HEK293 (cell line): ENCODE data around the gene UACA.

Experiments
- CTCF ChIA-PET: fragments of 350-600 bp; formaldehyde crosslinking; extraction: SDS; loops from one replicate; lab custom pipeline; 2021; ENCODE audit warnings: antibody characterized with exemption; lab: Yijun Ruan, JAX
- POLR2A ChIA-PET: fragments of 300-600 bp; formaldehyde crosslinking; extraction: SDS; loops from one replicate; lab custom pipeline; 2020; ENCODE audit warnings: antibody characterized with exemption, inconsistent platforms; lab: Yijun Ruan, JAX
- H3K27ac ChIP-seq: fragments of 200-500 bp; sonication (Bioruptor generic); 2 replicates; pipeline ENCODE4 v1.5.1; 2014; ENCODE audit warnings: low read depth, low read length, control low read depth, inconsistent platforms; ENCODE audit errors: extremely low read depth
- H3K36me3 ChIP-seq, 2 experiments: fragments of 200-500 bp in 1 of 2; sonication (Bioruptor generic) in 1 of 2; 1 replicate in 1 of 2; 2 replicates in 1 of 2; pipeline ENCODE4 v1.5.1; 2014 to 2017; ENCODE audit warnings: inconsistent platforms in 2 of 2, low read length in 2 of 2; ENCODE audit not compliant: control insufficient read depth in 2 of 2, insufficient read depth in 1 of 2
- H3K4me1 ChIP-seq: fragments of 200-500 bp; sonication (Bioruptor generic); 2 replicates; pipeline ENCODE4 v1.5.1; 2014; ENCODE audit warnings: mild to moderate bottlenecking, low read length, inconsistent platforms; ENCODE audit not compliant: control insufficient read depth, insufficient read depth
- H3K4me3 ChIP-seq: 2 replicates; pipeline ENCODE4 v1.5.1; 2011; ENCODE audit warnings: low read depth, mild to moderate bottlenecking, control low read depth, low read length, moderate library complexity
- H3K9me3 ChIP-seq: fragments of 200-500 bp; sonication (Bioruptor generic); 2 replicates; pipeline ENCODE4 v1.5.1; 2014; ENCODE audit warnings: low read depth, low read length, inconsistent platforms; ENCODE audit not compliant: control insufficient read depth, insufficient read depth
- FEZF1 ChIP-seq: fragments of 450-650 bp; formaldehyde crosslinking; IDR thresholded peaks from 2 replicates; pipeline ENCODE4 v1.5.1; 2016; ENCODE audit warnings: missing biosample characterization, missing genetic modification characterization
- KLF7 ChIP-seq: fragments of 450-650 bp; formaldehyde crosslinking; IDR thresholded peaks from 2 replicates; pipeline ENCODE4 v1.5.1; 2016; ENCODE audit warnings: missing biosample characterization, missing genetic modification characterization, borderline replicate concordance
- PRDM10 ChIP-seq: fragments of 450-650 bp; formaldehyde crosslinking; IDR thresholded peaks from 2 replicates; pipeline ENCODE4 v1.5.1; 2016; ENCODE audit warnings: missing biosample characterization, missing genetic modification characterization
- ZFP3 ChIP-seq: fragments of 450-650 bp; formaldehyde crosslinking; IDR thresholded peaks from 2 replicates; pipeline ENCODE4 v1.5.1; 2016; ENCODE audit warnings: low read depth, missing biosample characterization, missing genetic modification characterization
- ZFP37 ChIP-seq: fragments of 450-650 bp; formaldehyde crosslinking; IDR thresholded peaks from 2 replicates; pipeline ENCODE4 v1.5.1; 2016; ENCODE audit warnings: missing biosample characterization, missing genetic modification characterization
- ZIC2 ChIP-seq: fragments of 450-650 bp; formaldehyde crosslinking; IDR thresholded peaks from 2 replicates; pipeline ENCODE4 v1.5.1; 2016; ENCODE audit warnings: missing biosample characterization, missing genetic modification characterization
- ZNF184 ChIP-seq: fragments of 450-650 bp; IDR thresholded peaks from 2 replicates; pipeline ENCODE4 v1.5.1; 2018; ENCODE audit warnings: missing biosample characterization, mild to moderate bottlenecking, missing genetic modification characterization
- ZNF221 ChIP-seq: fragments of 450-650 bp; formaldehyde crosslinking; IDR thresholded peaks from 2 replicates; pipeline ENCODE4 v1.5.1; 2017; ENCODE audit warnings: missing biosample characterization, missing genetic modification characterization, borderline replicate concordance
- ZNF311 ChIP-seq: fragments of 450-650 bp; formaldehyde crosslinking; IDR thresholded peaks from 2 replicates; pipeline ENCODE4 v1.5.1; 2017; ENCODE audit warnings: missing biosample characterization, missing genetic modification characterization, borderline replicate concordance
- ZNF341 ChIP-seq: fragments of 450-650 bp; formaldehyde crosslinking; IDR thresholded peaks from 2 replicates; pipeline ENCODE4; 2016; ENCODE audit warnings: low read depth, missing biosample characterization, missing genetic modification characterization
- ZNF423 ChIP-seq: fragments of 450-650 bp; formaldehyde crosslinking; IDR thresholded peaks from 2 replicates; pipeline ENCODE4 v1.5.1; 2016; ENCODE audit warnings: missing biosample characterization, missing genetic modification characterization
- ZNF670 ChIP-seq: fragments of 450-650 bp; formaldehyde crosslinking; IDR thresholded peaks from 2 replicates; pipeline ENCODE4 v1.5.1; 2016; ENCODE audit warnings: missing biosample characterization, missing genetic modification characterization, low read depth
- TF ChIP-seq, protein P1 (sequence below): fragments of 450-650 bp; formaldehyde crosslinking; IDR thresholded peaks from 2 replicates; pipeline ENCODE4 v1.5.1; 2017; ENCODE audit warnings: missing biosample characterization, missing genetic modification characterization
- TF ChIP-seq, protein P2 (sequence below): fragments of 450-650 bp; formaldehyde crosslinking; IDR thresholded peaks from 2 replicates; pipeline ENCODE4 v1.5.1; 2016; ENCODE audit warnings: missing biosample characterization, missing genetic modification characterization, borderline replicate concordance
- TF ChIP-seq, protein P3 (sequence below): fragments of 450-650 bp; formaldehyde crosslinking; IDR thresholded peaks from 2 replicates; pipeline ENCODE4 v1.5.1; 2016; ENCODE audit warnings: missing biosample characterization, missing genetic modification characterization

UACA gene

GRCh38 chr15:70632079-70632478 lies 131.3 kb downstream of the UACA start:
- CTCF ChIA-PET: interaction anchor here (0.5 to 0.6 kb wide), 2 partner anchors 47 to 61 kb away, joined by 3 read pairs; no protein-coding TSS in a partner anchor
- Histone ChIP-seq H3K36me3 (no peaks in the 10 kb centered on the region), H3K4me1 (no peaks in the 10 kb centered on the region), H3K4me3 (no peak overlapping the region), H3K9me3 (no peaks in the 10 kb centered on the region), H3K27ac (no peak overlapping the region)
- POLR2A ChIA-PET: no interaction called here
- TF ChIP-seq ZIC2 (tag by site-specific recombination) (peak; percentile 25; the same call in 1 of the 2 replicates), ZFP3 (no peak)

- CTCF ChIA-PET: interaction anchor here (1.5 kb wide), 1 partner anchor 163 kb away, joined by 5 read pairs; no protein-coding TSS in a partner anchor
Observed at GRCh38 chr15:70629735-70630273, 133.6 kb downstream of the UACA start.

DNA sequence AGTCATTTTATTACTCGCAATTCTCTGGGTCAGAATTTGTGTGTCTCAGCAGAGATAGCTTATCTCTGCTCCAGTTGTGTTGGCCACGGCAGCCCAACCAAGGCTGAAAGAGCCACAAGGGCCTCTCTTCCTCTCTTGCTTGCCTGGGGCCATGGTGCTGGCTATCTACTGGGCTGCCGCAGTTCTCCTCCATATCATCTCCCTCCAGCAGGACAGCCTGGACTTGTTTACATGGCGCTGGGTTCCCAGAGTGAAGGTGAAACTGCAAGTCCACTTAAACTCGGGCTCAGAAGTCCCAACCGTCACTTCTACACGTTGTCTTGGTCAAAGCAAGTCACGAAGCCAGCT lies 134.8 kb downstream of the UACA start:
- H3K36me3 ChIP-seq: no peaks in the 10 kb centered on the region
- H3K4me1 ChIP-seq: no peaks in the 10 kb centered on the region
- TF ChIP-seq, protein P1, sequence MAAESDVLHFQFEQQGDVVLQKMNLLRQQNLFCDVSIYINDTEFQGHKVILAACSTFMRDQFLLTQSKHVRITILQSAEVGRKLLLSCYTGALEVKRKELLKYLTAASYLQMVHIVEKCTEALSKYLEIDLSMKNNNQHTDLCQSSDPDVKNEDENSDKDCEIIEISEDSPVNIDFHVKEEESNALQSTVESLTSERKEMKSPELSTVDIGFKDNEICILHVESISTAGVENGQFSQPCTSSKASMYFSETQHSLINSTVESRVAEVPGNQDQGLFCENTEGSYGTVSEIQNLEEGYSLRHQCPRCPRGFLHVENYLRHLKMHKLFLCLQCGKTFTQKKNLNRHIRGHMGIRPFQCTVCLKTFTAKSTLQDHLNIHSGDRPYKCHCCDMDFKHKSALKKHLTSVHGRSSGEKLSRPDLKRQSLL (tag by site-specific recombination): no peak
- TF ChIP-seq ZNF184 (tag by site-specific recombination) (no peak), ZFP37 (tag by site-specific recombination) (no peak), PRDM10 (tag by site-specific recombination) (no peak), ZNF311 (tag by site-specific recombination) (no peak)
- CTCF ChIA-PET: interaction anchor here (0.6 to 1.5 kb wide), 2 partner anchors 161 to 162 kb away, joined by 5 to 7 read pairs; no protein-coding TSS in a partner anchor
- POLR2A ChIA-PET: interaction anchor here (0.6 kb wide), 1 partner anchor 335 kb away, joined by 9 read pairs; no protein-coding TSS in a partner anchor
- H3K4me3 ChIP-seq: no peak overlapping the region
- no peak overlapping the region for H3K27ac ChIP-seq
- H3K9me3 ChIP-seq: no peaks in the 10 kb centered on the region

More at GRCh38 chr15:70629735-70630273, 133.6 kb downstream of the UACA start:
- H3K4me3 ChIP-seq: no peak overlapping the region
- H3K4me1 ChIP-seq: no peaks in the 10 kb centered on the region
- POLR2A ChIA-PET: no interaction called here
- H3K9me3 ChIP-seq: no peaks in the 10 kb centered on the region
- TF ChIP-seq ZNF423 (tag by site-specific recombination): no peak
- peak; percentile 39; the same call in 1 of the 2 replicates for TF ChIP-seq ZIC2 (tag by site-specific recombination)
- H3K36me3 ChIP-seq: no peaks in the 10 kb centered on the region
- H3K27ac ChIP-seq: no peak overlapping the region

DNA sequence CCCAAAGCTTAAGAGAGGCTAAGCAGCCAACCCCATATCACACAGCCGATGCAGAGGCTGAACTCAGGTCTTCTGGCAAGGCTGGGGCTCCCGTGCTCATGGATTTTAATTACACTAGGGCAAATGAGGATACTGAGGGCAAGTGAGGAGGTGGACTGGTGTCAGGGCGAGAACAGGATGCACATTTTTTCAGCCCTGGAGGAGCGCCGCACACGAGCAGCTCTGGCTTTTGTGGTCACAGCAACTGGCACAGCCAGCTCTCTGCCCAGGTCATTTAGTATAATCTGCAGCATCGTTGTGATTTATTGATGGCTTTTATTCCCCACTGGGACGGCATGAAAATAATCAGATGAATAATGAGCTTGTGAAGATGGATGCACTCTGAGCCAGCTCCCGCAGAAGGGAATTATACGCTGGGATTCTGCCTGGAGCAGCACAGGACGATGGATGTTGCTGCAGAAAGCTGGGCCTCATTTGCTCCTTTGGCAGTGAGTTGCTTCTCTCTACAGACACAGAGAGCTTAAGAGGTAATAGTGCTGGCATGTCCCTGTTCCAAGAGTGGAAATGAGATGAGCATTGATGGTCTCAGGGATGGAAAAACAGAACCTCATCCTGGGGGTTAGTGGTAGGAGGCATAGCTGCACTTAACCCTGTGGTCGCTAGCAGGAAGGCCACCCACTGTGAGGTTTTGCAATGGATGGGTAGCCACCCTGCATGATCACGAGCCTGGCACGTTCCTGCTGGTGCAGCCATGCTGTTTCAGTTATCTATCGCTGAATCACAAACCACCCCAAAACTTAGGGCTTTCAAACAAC lies 135.4 kb downstream of the UACA start:
- H3K36me3 ChIP-seq: no peaks in the 10 kb centered on the region
- no peaks in the 10 kb centered on the region for H3K9me3 ChIP-seq
- H3K27ac ChIP-seq: no peak overlapping the region
- no peaks in the 10 kb centered on the region for H3K4me1 ChIP-seq
- ChIA-PET POLR2A (interaction anchor here (0.6 kb wide), 1 partner anchor 335 kb away, joined by 9 read pairs; no protein-coding TSS in a partner anchor), CTCF (interaction anchor here (0.6 to 1.5 kb wide), 3 partner anchors 161 to 456 kb away, joined by 5 to 7 read pairs (median 5); no protein-coding TSS in a partner anchor)
- no peak overlapping the region for H3K4me3 ChIP-seq
- TF ChIP-seq, protein P2, sequence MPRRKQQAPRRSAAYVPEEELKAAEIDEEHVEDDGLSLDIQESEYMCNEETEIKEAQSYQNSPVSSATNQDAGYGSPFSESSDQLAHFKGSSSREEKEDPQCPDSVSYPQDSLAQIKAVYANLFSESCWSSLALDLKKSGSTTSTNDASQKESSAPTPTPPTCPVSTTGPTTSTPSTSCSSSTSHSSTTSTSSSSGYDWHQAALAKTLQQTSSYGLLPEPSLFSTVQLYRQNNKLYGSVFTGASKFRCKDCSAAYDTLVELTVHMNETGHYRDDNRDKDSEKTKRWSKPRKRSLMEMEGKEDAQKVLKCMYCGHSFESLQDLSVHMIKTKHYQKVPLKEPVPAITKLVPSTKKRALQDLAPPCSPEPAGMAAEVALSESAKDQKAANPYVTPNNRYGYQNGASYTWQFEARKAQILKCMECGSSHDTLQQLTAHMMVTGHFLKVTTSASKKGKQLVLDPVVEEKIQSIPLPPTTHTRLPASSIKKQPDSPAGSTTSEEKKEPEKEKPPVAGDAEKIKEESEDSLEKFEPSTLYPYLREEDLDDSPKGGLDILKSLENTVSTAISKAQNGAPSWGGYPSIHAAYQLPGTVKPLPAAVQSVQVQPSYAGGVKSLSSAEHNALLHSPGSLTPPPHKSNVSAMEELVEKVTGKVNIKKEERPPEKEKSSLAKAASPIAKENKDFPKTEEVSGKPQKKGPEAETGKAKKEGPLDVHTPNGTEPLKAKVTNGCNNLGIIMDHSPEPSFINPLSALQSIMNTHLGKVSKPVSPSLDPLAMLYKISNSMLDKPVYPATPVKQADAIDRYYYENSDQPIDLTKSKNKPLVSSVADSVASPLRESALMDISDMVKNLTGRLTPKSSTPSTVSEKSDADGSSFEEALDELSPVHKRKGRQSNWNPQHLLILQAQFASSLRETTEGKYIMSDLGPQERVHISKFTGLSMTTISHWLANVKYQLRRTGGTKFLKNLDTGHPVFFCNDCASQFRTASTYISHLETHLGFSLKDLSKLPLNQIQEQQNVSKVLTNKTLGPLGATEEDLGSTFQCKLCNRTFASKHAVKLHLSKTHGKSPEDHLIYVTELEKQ (tag by site-specific recombination): no peak
- TF ChIP-seq, protein P3, sequence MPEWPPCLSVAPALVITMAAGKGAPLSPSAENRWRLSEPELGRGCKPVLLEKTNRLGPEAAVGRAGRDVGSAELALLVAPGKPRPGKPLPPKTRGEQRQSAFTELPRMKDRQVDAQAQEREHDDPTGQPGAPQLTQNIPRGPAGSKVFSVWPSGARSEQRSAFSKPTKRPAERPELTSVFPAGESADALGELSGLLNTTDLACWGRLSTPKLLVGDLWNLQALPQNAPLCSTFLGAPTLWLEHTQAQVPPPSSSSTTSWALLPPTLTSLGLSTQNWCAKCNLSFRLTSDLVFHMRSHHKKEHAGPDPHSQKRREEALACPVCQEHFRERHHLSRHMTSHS: peak; percentile 55; the same call in 1 of the 2 replicates
- TF ChIP-seq ZNF670 (tag by site-specific recombination) (no peak), ZNF341 (peak; percentile 52), FEZF1 (tag by site-specific recombination) (peak; percentile 31; the same call in 1 of the 2 replicates), ZNF221 (no peak), ZIC2 (tag by site-specific recombination) (peak; percentile 97), KLF7 (no peak)
